Gastroesophageal sphincter (tissue), 4 donors: ENCODE measurements around the gene CLDN20. TPM values are rescaled to one million over a fixed set of nuclear protein-coding genes. Genes with fewer than 3 reads are reported as not detected.

ENCODE experiments used
- ATAC-seq: fragments of 150-250 bp; one replicate; pipeline ENCODE4 v1.9.1; 2016; ENCODE audit warnings: mild to moderate bottlenecking, moderate library complexity
- H3K27ac ChIP-seq, 4 donors: fragments of 200-600 bp; sonication (generic) in 3 of 4; 1 replicate in 3 of 4; 2 replicates in 1 of 4; pipeline ENCODE4 v1.5.1; 2016 to 2019
- H3K27me3 ChIP-seq: fragments of 200-600 bp; sonication (generic); one replicate; pipeline ENCODE4 v1.5.1; 2019
- H3K36me3 ChIP-seq, 2 donors: fragments of 200-600 bp; sonication (generic); one replicate each; pipeline ENCODE4 v1.5.1; 2019; ENCODE audit warnings: control low read depth in 1 of 2
- H3K4me1 ChIP-seq, 3 donors: fragments of 200-600 bp; sonication (generic); 1 replicate in 2 of 3; 2 replicates in 1 of 3; pipeline ENCODE4 v1.5.1; 2016 to 2019; ENCODE audit warnings: control low read depth in 2 of 3
- H3K4me3 ChIP-seq, 2 donors: fragments of 200-600 bp; sonication (generic); one replicate each; pipeline ENCODE4 v1.5.1; 2019; ENCODE audit warnings: mild to moderate bottlenecking in 1 of 2, moderate library complexity in 1 of 2
- H3K9me3 ChIP-seq, 3 donors: fragments of 200-600 bp; sonication (generic); one replicate each; pipeline ENCODE4 v1.5.1; 2017 to 2019; ENCODE audit warnings: control low read depth in 2 of 3
- EP300 ChIP-seq: sonication (generic); formaldehyde crosslinking; IDR thresholded peaks from one replicate; pipeline ENCODE4 v1.6.1; 2017; ENCODE audit warnings: antibody characterized with exemption, mild to moderate bottlenecking
- POLR2A ChIP-seq, 2 donors: fragments of 450-650 bp; IDR thresholded peaks; one replicate each; pipeline ENCODE4 v1.6.1; 2017; ENCODE audit warnings: antibody characterized with exemption in 2 of 2, mild to moderate bottlenecking in 2 of 2, moderate library complexity in 1 of 2
- POLR2AphosphoS5 ChIP-seq: sonication (generic); formaldehyde crosslinking; IDR thresholded peaks from one replicate; pipeline ENCODE4 v1.6.1; 2017; ENCODE audit warnings: antibody characterized with exemption
- WGBS, 2 donors: methylation state at CpG; one replicate each; pipeline ENCODE4 v1.1.5; 2018; ENCODE audit warnings: low coverage in 1 of 2; 5-methylcytosine and 5-hydroxymethylcytosine counted together
- total RNA-seq, 4 donors: library from RNA; depleted of rRNA; stranded (reverse); fragments of >200 nt; gene quantifications; one replicate each; pipeline ENCODE4 v1.1.0, GENCODE V29; 2016
- TF ChIP-seq, protein P1 (sequence below), 4 experiments: fragments of 200-600 bp in 2 of 4; fragments of 450-650 bp in 2 of 4; sonication (generic) in 1 of 4; IDR thresholded peaks; one replicate each; pipeline ENCODE4 v1.5.1; 2017 to 2019; ENCODE audit warnings: antibody characterized with exemption in 4 of 4, mild to moderate bottlenecking in 2 of 4, moderate library complexity in 2 of 4

CLDN20 gene
- total RNA-seq, 4 donors from 2014 or later, result 0.27 TPM; not detected in 3

DNA sequence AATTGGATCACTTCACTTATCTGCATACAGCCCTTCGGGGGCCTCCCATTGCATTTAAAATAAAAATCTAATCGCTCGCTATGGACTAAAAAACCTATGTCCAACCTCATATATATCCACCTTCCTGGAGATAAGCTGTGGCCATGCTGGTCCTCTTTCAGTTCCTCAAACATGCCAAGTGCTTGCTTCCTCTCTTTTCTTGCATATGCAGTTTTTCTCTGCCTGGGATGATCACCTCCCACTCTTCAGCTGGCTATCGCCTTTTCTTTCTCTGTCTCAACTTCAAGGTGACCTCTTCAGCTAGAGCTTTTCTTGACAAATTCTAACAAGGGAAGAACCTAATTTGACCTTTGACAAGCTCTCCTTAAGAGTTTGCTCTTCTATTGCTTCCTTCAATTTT is 56.1 kb downstream of the CLDN20 start:
- Histone ChIP-seq H3K27me3 (no peaks in the 10 kb centered on the region), H3K27ac (no peak overlapping the region), H3K4me3 (no peak overlapping the region), H3K36me3 (no peaks in the 10 kb centered on the region), H3K9me3 (no peaks in the 10 kb centered on the region), H3K4me1 (peaks cover 0 to 8% (median 0%) of the 10 kb centered on the region in 3 donors)
- no peak for ATAC-seq
- TF ChIP-seq POLR2AphosphoS5 (no peak), EP300 (no peak), POLR2A (IDR thresholded peaks at IDR 0.05) (no peak)
- TF ChIP-seq, protein P1, sequence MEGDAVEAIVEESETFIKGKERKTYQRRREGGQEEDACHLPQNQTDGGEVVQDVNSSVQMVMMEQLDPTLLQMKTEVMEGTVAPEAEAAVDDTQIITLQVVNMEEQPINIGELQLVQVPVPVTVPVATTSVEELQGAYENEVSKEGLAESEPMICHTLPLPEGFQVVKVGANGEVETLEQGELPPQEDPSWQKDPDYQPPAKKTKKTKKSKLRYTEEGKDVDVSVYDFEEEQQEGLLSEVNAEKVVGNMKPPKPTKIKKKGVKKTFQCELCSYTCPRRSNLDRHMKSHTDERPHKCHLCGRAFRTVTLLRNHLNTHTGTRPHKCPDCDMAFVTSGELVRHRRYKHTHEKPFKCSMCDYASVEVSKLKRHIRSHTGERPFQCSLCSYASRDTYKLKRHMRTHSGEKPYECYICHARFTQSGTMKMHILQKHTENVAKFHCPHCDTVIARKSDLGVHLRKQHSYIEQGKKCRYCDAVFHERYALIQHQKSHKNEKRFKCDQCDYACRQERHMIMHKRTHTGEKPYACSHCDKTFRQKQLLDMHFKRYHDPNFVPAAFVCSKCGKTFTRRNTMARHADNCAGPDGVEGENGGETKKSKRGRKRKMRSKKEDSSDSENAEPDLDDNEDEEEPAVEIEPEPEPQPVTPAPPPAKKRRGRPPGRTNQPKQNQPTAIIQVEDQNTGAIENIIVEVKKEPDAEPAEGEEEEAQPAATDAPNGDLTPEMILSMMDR (IDR thresholded peaks at IDR 0.05), result no peak
- 93 to 95% methylated on average over 4 of the region's 4 CpGs for WGBS, 2 donors

DNA sequence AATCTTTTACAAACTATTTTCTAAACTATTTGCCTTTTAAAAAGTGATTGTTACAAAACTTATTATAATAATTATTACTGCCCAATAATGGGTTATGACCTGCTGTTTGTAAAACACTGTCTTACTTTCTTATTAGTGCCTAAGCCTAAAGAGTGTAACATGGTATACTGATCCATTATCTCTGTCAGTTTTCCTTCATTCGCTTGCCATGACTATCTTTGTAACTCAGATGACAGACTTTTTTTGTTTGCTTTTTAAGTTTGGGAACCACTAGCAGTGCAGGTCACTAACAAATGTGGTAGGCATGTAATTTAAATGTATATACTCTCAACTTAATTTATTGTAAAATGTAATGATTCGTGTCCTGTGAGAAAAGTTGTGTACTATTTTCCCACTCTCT is 60.4 kb downstream of the CLDN20 start:
- H3K4me1 ChIP-seq, result peaks cover 0 to 4% (median 0%) of the 10 kb centered on the region in 3 donors
- no peaks in the 10 kb centered on the region for H3K36me3 ChIP-seq
- no peak overlapping the region for H3K27ac ChIP-seq
- H3K27me3 ChIP-seq, result no peaks in the 10 kb centered on the region
- 100% methylated on average over 1 to 2 of the region's 2 CpGs for WGBS, 2 donors
- H3K9me3 ChIP-seq, result no peaks in the 10 kb centered on the region
- no peak overlapping the region for H3K4me3 ChIP-seq
- ATAC-seq, result no peak
- TF ChIP-seq POLR2A (IDR thresholded peaks at IDR 0.05), result no peak
- no peak for TF ChIP-seq EP300
- TF ChIP-seq POLR2AphosphoS5, result no peak
- TF ChIP-seq, protein P1 (IDR thresholded peaks at IDR 0.05), result no peak

DNA sequence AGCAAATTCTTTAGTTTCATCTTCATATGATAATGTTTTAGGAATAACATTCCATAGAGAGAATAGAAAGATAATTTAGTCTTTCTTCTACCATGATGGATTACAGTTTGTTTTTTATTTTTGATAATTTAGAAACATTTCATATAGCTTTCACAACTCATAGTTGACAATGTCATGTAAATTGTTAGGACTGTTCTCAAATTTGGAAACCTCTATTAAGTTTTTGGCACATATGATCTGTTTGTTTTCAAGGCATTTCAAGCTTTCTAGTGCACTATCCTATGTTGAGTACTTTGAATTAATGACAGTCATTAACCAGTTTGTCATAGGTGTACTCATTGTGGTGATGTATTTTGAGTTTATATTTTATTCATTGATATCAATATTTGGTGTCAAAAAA is 61.2 kb downstream of the CLDN20 start:
- Histone ChIP-seq H3K4me3 (no peak overlapping the region), H3K27me3 (no peaks in the 10 kb centered on the region), H3K36me3 (no peaks in the 10 kb centered on the region), H3K9me3 (no peaks in the 10 kb centered on the region), H3K4me1 (peaks cover 0 to 4% (median 0%) of the 10 kb centered on the region in 3 donors), H3K27ac (no peak overlapping the region)
- ATAC-seq, result no peak
- no peak for TF ChIP-seq POLR2A (IDR thresholded peaks at IDR 0.05)
- TF ChIP-seq, protein P1 (IDR thresholded peaks at IDR 0.05), result no peak
- TF ChIP-seq POLR2AphosphoS5, result no peak
- TF ChIP-seq EP300, result no peak

- H3K4me1 ChIP-seq, result peaks cover 0 to 4% (median 0%) of the 10 kb centered on the region in 3 donors
- no peaks in the 10 kb centered on the region for H3K9me3 ChIP-seq
- H3K27ac ChIP-seq, result no peak overlapping the region
- no peak for ATAC-seq
- no peaks in the 10 kb centered on the region for H3K36me3 ChIP-seq
- no peak for TF ChIP-seq EP300
- TF ChIP-seq POLR2AphosphoS5, result no peak
- TF ChIP-seq POLR2A (IDR thresholded peaks at IDR 0.05), result no peak
- TF ChIP-seq, protein P1 (IDR thresholded peaks at IDR 0.05), result no peak
- no peaks in the 10 kb centered on the region for H3K27me3 ChIP-seq
- 87 to 94% methylated on average over 2 to 3 of the region's 6 CpGs for WGBS, 2 donors
- no peak overlapping the region for H3K4me3 ChIP-seq
Observed at GRCh38 chr6:155325700-155326516, 62.1 kb downstream of the CLDN20 start.

Other genes starting within 250 kb of the CLDN20 start
- gene TFB1M, start 50.5 kb downstream of the CLDN20 start, total RNA-seq, result 10 to 100 TPM in 3 of 4 donors, 1 to 10 TPM in 1; 6.7 to 16.4 (median 12.5) TPM
- under 1 TPM in 1 of 4 donors, not detected in 3; 0.54 TPM for gene NOX3, start 191.8 kb downstream of the CLDN20 start, total RNA-seq